Progenitor cell of endocrine pancreas (in vitro differentiated cells): Measurements from ENCODE around the gene ANGEL2. TPM values are rescaled to one million over a fixed set of nuclear protein-coding genes. Genes with fewer than 3 reads are reported as not detected.
"Not testable (repeated sequence)": the region's sequence is repeated elsewhere in the genome, so short reads cannot be mapped to it uniquely, and the experiment has no call there.

Experiments
- DNase-seq: peaks from one replicate; pipeline ENCODE4 v3.0.0; 2021; ENCODE audit warnings: low spot score; ENCODE audit not compliant: unreplicated experiment
- H3K27ac Mint-ChIP-seq: 2 replicates; pipeline ENCODE4 v1.8.0; 2021; ENCODE audit warnings: mild to moderate bottlenecking, moderate library complexity, mixed read lengths
- H3K27me3 Mint-ChIP-seq: 2 replicates; pipeline ENCODE4 v1.8.0; 2021; ENCODE audit warnings: mixed read lengths
- H3K36me3 Mint-ChIP-seq: 2 replicates; pipeline ENCODE4 v1.8.0; 2022; ENCODE audit warnings: mixed read lengths; ENCODE audit not compliant: insufficient read depth
- H3K4me1 Mint-ChIP-seq: 2 replicates; pipeline ENCODE4 v1.8.0; 2021; ENCODE audit warnings: low read depth, mixed read lengths
- H3K4me3 Mint-ChIP-seq: 2 replicates; pipeline ENCODE4 v1.8.0; 2021; ENCODE audit warnings: low read depth, mild to moderate bottlenecking, moderate library complexity, mixed read lengths
- H3K9me3 Mint-ChIP-seq: 2 replicates; pipeline ENCODE4 v1.8.0; 2021; ENCODE audit warnings: low read depth, mixed read lengths
- CTCF ChIP-seq: fragments of 200-600 bp; sonication (generic); IDR thresholded peaks from one replicate; pipeline ENCODE4 v1.5.0; 2021; ENCODE audit warnings: antibody characterized with exemption, mild to moderate bottlenecking; ENCODE audit not compliant: unreplicated experiment
- total RNA-seq: library from RNA; stranded (reverse); gene quantifications from 2 replicates; pipeline ENCODE4 v1.2.1, GENCODE V29; 2021

ANGEL2 gene
- total RNA-seq, 1 donor from 2014 or later = 50.6 TPM

- Mint-ChIP-seq H3K27ac (no peak overlapping the region), H3K4me1 (no peaks in the 10 kb centered on the region), H3K36me3 (peaks cover 1% of the 10 kb centered on the region), H3K27me3 (no peaks in the 10 kb centered on the region), H3K9me3 (no peaks in the 10 kb centered on the region), H3K4me3 (no peak overlapping the region)
- peak; percentile 55 for TF ChIP-seq CTCF
- DNase-seq = no peak
These were observed 47.9 kb downstream of the ANGEL2 start for GRCh38 chr1:212967801-212968200.

GRCh38 chr1:212966616-212967015 is 49.1 kb downstream of the ANGEL2 start:
- H3K9me3 Mint-ChIP-seq = no peaks in the 10 kb centered on the region
- H3K4me1 Mint-ChIP-seq = no peaks in the 10 kb centered on the region
- H3K4me3 Mint-ChIP-seq = no peak overlapping the region
- H3K27ac Mint-ChIP-seq = no peak overlapping the region
- peaks cover 4% of the 10 kb centered on the region for H3K36me3 Mint-ChIP-seq
- no peaks in the 10 kb centered on the region for H3K27me3 Mint-ChIP-seq
- no peak for TF ChIP-seq CTCF
- DNase-seq = no peak

GRCh38 chr1:212964993-212965392 is 50.7 kb downstream of the ANGEL2 start:
- not testable (repeated sequence) for DNase-seq, H3K4me1 Mint-ChIP-seq, H3K9me3 Mint-ChIP-seq, H3K27ac Mint-ChIP-seq, H3K4me3 Mint-ChIP-seq, H3K27me3 Mint-ChIP-seq, H3K36me3 Mint-ChIP-seq

- TF ChIP-seq CTCF = no peak
- Mint-ChIP-seq H3K27ac (no peak overlapping the region), H3K27me3 (no peaks in the 10 kb centered on the region), H3K36me3 (peaks cover 8% of the 10 kb centered on the region), H3K9me3 (no peaks in the 10 kb centered on the region), H3K4me3 (no peak overlapping the region), H3K4me1 (no peaks in the 10 kb centered on the region)
- no peak for DNase-seq
These were observed 51.6 kb downstream of the ANGEL2 start for GRCh38 chr1:212964102-212964501.

- Mint-ChIP-seq H3K9me3 (no peaks in the 10 kb centered on the region), H3K36me3 (peaks cover 8% of the 10 kb centered on the region), H3K27ac (no peak overlapping the region), H3K4me1 (no peaks in the 10 kb centered on the region), H3K4me3 (no peak overlapping the region), H3K27me3 (no peaks in the 10 kb centered on the region)
- no peak for TF ChIP-seq CTCF
- no peak for DNase-seq
These were observed 53.2 kb downstream of the ANGEL2 start for GRCh38 chr1:212962509-212962908.

GRCh38 chr1:212960932-212961331 is 54.7 kb downstream of the ANGEL2 start:
- no peak overlapping the region for H3K27ac Mint-ChIP-seq

More at GRCh38 chr1:212960932-212961331, 54.7 kb downstream of the ANGEL2 start:
- Mint-ChIP-seq H3K27me3 (no peaks in the 10 kb centered on the region), H3K4me3 (no peak overlapping the region), H3K9me3 (no peaks in the 10 kb centered on the region), H3K4me1 (no peaks in the 10 kb centered on the region), H3K36me3 (peaks cover 11% of the 10 kb centered on the region)
- no peak for DNase-seq
- TF ChIP-seq CTCF = no peak
